GM12872 (cell line): ENCODE measurements around the gene ADGRG6.

ENCODE experiments used
- CTCF ChIP-seq: IDR thresholded peaks from 3 replicates; pipeline ENCODE4 v1.5.1; 2011; ENCODE audit warnings: low read depth, mild to moderate bottlenecking, low read length, moderate library complexity; ENCODE audit not compliant: insufficient read depth

Gene ADGRG6

GRCh38 chr6:142478117-142478516, 176.3 kb downstream of the ADGRG6 start:
- no peak for TF ChIP-seq CTCF

- no peak for TF ChIP-seq CTCF
Measured at GRCh38 chr6:142481466-142481865, 179.7 kb downstream of the ADGRG6 start.

- no peak for TF ChIP-seq CTCF
Measured at GRCh38 chr6:142482249-142482648, 180.4 kb downstream of the ADGRG6 start.

DNA sequence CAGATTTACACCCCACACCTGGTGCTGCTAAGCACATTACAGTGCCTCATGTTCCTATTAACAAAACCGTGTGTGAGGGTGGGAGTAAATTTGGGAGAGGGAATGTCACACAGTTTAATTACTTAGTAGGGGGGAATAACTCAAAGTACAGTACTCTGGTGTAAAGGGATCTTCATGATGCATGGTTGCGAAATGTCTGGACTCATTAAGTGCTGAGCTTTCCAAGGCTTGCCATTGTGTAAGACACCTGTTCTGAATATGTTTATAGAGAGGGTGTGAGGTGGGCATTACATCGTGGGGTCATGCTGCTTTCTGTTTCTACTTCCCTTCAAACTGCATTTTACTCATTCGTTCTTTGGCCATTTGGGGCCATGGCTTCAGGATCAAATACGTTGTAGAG, 181.2 kb downstream of the ADGRG6 start:
- no peak for TF ChIP-seq CTCF

DNA sequence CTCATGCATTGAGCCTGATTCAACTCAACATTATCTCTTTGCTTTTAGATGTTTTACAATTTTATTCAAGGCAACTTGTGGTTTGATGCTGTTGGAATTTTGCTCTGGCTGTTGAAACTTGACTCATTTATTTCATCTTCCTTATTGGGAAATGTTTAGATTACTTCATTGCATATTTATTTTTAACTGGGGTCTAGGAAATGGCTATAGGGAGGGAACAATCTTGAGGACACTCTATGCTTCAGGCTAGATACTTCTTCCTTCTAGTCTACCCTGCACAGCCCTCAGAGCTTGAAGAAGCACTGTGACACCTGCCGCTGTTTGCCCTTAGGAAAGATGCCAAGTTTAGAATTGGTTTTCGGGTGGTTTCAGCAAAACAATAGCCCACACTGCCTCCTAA, 183.4 kb downstream of the ADGRG6 start:
- no peak for TF ChIP-seq CTCF

- TF ChIP-seq CTCF, result no peak
Measured at GRCh38 chr6:142489722-142490610, 188.2 kb downstream of the ADGRG6 start.
